ENCODE data around the gene RPTOR.

DNA sequence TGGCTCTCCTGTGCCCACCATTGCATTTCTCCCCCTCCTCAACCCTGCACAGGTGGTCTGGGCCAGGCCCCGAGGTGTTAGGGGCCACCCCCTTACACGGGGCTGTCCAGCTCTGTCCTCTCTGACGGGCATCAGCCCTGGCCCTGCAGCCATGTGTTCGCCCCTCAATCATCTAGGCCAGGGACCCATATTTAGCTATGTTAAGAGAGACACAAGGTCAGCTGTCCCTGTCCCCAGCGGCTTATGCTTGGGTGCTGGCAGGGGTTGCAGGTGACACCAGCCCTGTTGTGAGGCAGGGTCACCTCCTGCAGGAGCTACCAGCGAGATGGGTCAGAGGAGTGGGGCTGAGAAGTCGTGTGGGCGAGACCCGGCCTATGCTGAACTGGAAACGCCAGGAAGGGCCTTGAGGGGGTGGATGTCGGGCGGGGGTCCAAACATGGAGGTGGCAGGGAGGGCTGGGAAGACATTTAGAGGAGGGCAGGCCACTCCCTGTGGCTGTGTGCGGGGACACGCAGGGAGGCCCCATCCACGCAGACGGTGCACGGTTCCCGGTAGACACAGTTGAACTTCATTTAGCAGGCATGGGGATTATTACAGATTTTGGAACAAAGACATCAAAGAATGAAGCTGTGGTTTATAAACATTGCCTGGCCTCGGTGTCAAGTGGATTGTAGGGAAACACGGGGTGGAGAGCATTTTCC is 313.8 kb downstream of the RPTOR start:
- TF ChIP-seq, protein P1, sequence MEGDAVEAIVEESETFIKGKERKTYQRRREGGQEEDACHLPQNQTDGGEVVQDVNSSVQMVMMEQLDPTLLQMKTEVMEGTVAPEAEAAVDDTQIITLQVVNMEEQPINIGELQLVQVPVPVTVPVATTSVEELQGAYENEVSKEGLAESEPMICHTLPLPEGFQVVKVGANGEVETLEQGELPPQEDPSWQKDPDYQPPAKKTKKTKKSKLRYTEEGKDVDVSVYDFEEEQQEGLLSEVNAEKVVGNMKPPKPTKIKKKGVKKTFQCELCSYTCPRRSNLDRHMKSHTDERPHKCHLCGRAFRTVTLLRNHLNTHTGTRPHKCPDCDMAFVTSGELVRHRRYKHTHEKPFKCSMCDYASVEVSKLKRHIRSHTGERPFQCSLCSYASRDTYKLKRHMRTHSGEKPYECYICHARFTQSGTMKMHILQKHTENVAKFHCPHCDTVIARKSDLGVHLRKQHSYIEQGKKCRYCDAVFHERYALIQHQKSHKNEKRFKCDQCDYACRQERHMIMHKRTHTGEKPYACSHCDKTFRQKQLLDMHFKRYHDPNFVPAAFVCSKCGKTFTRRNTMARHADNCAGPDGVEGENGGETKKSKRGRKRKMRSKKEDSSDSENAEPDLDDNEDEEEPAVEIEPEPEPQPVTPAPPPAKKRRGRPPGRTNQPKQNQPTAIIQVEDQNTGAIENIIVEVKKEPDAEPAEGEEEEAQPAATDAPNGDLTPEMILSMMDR (conservative IDR thresholded peaks at IDR 0.05; ENCODE audit: low read depth, low read length): no peak
- no peak for TF ChIP-seq EZH2 (IDR thresholded peaks at IDR 0.05; ENCODE audit: low read length, unreplicated experiment)
